Kidney capillary endothelial cell (primary cell): ENCODE measurements around the gene GPC1.

Experiments used
- DNase-seq: peaks from one replicate; pipeline ENCODE4 v3.0.0-alpha.2; 2018; ENCODE audit warnings: low spot score

The GPC1 gene

DNA sequence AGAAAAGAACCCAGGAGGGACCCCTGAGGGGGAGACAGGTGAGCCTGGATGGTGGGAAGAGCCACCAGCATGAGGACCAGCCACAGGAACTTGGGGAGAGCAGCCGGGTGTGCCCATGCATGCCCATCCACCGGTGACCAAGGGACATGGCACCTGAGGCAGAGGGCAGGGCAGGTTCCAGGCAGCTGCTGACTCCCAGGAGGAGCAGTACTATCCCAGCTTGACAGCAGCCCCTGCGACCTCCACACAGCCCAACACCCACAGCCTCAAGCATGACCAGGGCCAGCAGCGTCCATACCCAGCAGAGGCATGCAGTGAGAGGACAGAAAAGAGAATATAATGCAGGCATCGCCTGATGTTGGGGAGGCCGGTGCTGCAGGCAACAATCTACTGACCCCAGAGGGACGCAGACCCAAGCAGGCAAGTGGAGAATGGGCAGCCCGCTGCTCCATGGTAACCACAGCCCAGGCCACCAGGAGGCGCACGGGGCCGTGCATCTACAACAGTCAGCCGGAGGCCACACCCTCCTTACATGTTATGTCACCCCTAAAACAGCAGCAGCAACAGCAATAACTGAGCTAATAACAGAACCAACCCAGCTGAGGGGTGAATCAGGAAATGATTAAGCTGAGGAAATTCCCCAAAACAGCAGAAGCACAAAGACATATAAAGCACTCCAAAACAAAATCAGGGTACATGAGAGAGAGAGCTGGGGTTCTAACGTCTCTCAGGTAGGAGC is 78.3 kb downstream of the GPC1 start:
- peak; percentile 62 for DNase-seq

DNA sequence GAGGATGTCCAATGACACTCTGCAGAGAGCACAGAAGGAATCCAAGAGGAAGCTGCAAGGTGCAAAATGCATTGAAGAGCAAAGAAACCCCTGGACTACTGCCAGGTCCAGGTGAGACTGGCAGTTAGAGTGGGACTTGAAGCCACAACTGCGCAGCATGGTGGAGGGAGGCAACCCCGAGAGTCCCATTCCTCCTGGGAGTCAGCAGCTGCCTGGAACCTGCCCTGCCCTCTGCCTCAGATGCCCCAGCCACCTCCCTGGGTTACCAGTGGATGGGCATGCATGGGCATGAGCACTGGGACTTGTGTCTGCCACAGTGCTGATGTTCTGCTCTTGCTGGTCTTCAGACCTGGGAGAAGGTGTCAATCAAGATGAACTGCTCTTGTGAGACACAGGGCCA is 79.2 kb downstream of the GPC1 start:
- DNase-seq: no peak

DNA sequence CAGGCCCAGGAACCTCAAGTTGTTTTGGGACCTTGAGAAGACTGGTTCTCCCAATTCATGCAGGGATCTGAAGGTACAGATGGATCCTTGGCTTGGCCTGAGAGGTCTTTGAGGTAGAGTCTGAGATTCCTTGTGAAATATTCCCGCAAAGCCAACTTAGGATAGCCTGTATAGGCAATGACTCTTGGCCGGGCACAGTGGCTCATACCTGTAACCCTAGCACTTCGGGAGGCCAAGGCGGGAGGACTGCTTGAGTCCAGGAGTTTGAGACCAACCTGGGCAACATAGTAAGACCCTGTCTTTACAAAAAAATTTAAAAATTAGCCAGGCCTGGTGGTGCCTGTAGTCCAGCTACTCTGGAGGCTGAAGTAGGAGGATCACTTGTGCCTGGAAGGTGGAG is 81.9 kb downstream of the GPC1 start:
- DNase-seq: no peak
